HEK293 (cell line): Measurements from ENCODE around the gene STARD3.

Source experiments
- EGR2 ChIP-seq: fragments of 450-650 bp; formaldehyde crosslinking; IDR thresholded peaks from 2 replicates; pipeline ENCODE4 v1.5.1; 2016; ENCODE audit warnings: low read depth, missing biosample characterization, missing genetic modification characterization
- FEZF1 ChIP-seq: fragments of 450-650 bp; formaldehyde crosslinking; IDR thresholded peaks from 2 replicates; pipeline ENCODE4 v1.5.1; 2016; ENCODE audit warnings: missing biosample characterization, missing genetic modification characterization
- KLF10 ChIP-seq: fragments of 450-650 bp; IDR thresholded peaks from 2 replicates; pipeline ENCODE4 v1.5.1; 2018; ENCODE audit warnings: missing biosample characterization, mild to moderate bottlenecking, missing genetic modification characterization
- MEIS1 ChIP-seq: sonication (generic); formaldehyde crosslinking; IDR thresholded peaks from 2 replicates; pipeline ENCODE4 v1.8.1; 2022; ENCODE audit warnings: missing genetic modification reagents, mild to moderate bottlenecking, borderline replicate concordance
- SALL2 ChIP-seq: fragments of 450-650 bp; formaldehyde crosslinking; IDR thresholded peaks from 2 replicates; pipeline ENCODE4 v1.5.0; 2017; ENCODE audit warnings: missing biosample characterization, mild to moderate bottlenecking, missing genetic modification characterization, borderline replicate concordance
- SP3 ChIP-seq: fragments of 450-650 bp; formaldehyde crosslinking; IDR thresholded peaks from 2 replicates; pipeline ENCODE4 v1.5.1; 2016; ENCODE audit warnings: missing biosample characterization, missing genetic modification characterization
- TCF7L2 ChIP-seq: IDR thresholded peaks from 2 replicates; pipeline ENCODE4 v1.6.1; 2011; ENCODE audit warnings: low read depth, mild to moderate bottlenecking, inconsistent platforms, low read length, moderate library complexity, borderline replicate concordance
- ZBTB7A ChIP-seq: fragments of 450-650 bp; formaldehyde crosslinking; IDR thresholded peaks from 2 replicates; pipeline ENCODE4 v1.5.1; 2016; ENCODE audit warnings: low read depth, missing biosample characterization, missing genetic modification characterization
- ZFHX2 ChIP-seq: fragments of 450-650 bp; formaldehyde crosslinking; conservative IDR thresholded peaks from 2 replicates; pipeline ENCODE4 v1.5.1; 2016; ENCODE audit warnings: missing biosample characterization, missing genetic modification characterization
- ZFP3 ChIP-seq: fragments of 450-650 bp; formaldehyde crosslinking; IDR thresholded peaks from 2 replicates; pipeline ENCODE4 v1.5.1; 2016; ENCODE audit warnings: low read depth, missing biosample characterization, missing genetic modification characterization
- ZFP41 ChIP-seq: fragments of 450-650 bp; formaldehyde crosslinking; IDR thresholded peaks from 2 replicates; pipeline ENCODE4 v1.5.1; 2016; ENCODE audit warnings: missing biosample characterization, missing genetic modification characterization, borderline replicate concordance
- ZNF157 ChIP-seq: fragments of 450-650 bp; formaldehyde crosslinking; IDR thresholded peaks from 2 replicates; pipeline ENCODE4 v1.5.1; 2016; ENCODE audit warnings: missing biosample characterization, missing genetic modification characterization
- ZNF16 ChIP-seq: fragments of 450-650 bp; formaldehyde crosslinking; IDR thresholded peaks from 2 replicates; pipeline ENCODE4 v1.5.1; 2016; ENCODE audit warnings: low read depth, missing biosample characterization, missing genetic modification characterization
- ZNF19 ChIP-seq: fragments of 450-650 bp; formaldehyde crosslinking; IDR thresholded peaks from 2 replicates; pipeline ENCODE4; 2016; ENCODE audit warnings: missing biosample characterization, missing genetic modification characterization, low read depth
- ZNF2 ChIP-seq: fragments of 450-650 bp; formaldehyde crosslinking; IDR thresholded peaks from 2 replicates; pipeline ENCODE4 v1.5.1; 2016; ENCODE audit warnings: missing biosample characterization, missing genetic modification characterization
- ZNF202 ChIP-seq: fragments of 450-650 bp; formaldehyde crosslinking; IDR thresholded peaks from 2 replicates; pipeline ENCODE4 v1.5.1; 2016; ENCODE audit warnings: missing biosample characterization, missing genetic modification characterization, borderline replicate concordance
- ZNF350 ChIP-seq: fragments of 450-650 bp; formaldehyde crosslinking; IDR thresholded peaks from 2 replicates; pipeline ENCODE4 v1.5.0; 2017; ENCODE audit warnings: missing biosample characterization, mild to moderate bottlenecking, missing genetic modification characterization
- ZNF391 ChIP-seq: fragments of 450-650 bp; formaldehyde crosslinking; IDR thresholded peaks from 2 replicates; pipeline ENCODE4 v1.5.1; 2016; ENCODE audit warnings: low read depth, missing biosample characterization, missing genetic modification characterization, borderline replicate concordance
- ZNF394 ChIP-seq: fragments of 450-650 bp; formaldehyde crosslinking; IDR thresholded peaks from 2 replicates; pipeline ENCODE4 v1.5.1; 2016; ENCODE audit warnings: missing biosample characterization, missing genetic modification characterization, mild to moderate bottlenecking, moderate library complexity, borderline replicate concordance
- ZNF404 ChIP-seq: fragments of 450-650 bp; formaldehyde crosslinking; IDR thresholded peaks from 2 replicates; pipeline ENCODE4 v1.5.1; 2017; ENCODE audit warnings: missing biosample characterization, missing genetic modification characterization
- ZNF521 ChIP-seq: fragments of 450-650 bp; formaldehyde crosslinking; IDR thresholded peaks from 2 replicates; pipeline ENCODE4 v1.5.1; 2017; ENCODE audit warnings: missing biosample characterization, mild to moderate bottlenecking, missing genetic modification characterization
- ZNF585B ChIP-seq: fragments of 450-650 bp; formaldehyde crosslinking; IDR thresholded peaks from 2 replicates; pipeline ENCODE4 v1.5.1; 2016; ENCODE audit warnings: missing biosample characterization, missing genetic modification characterization
- ZNF626 ChIP-seq: fragments of 450-650 bp; sonication (Bioruptor Pico); formaldehyde crosslinking; IDR thresholded peaks from 2 replicates; pipeline ENCODE4 v1.5.1; 2018; ENCODE audit warnings: missing biosample characterization, missing genetic modification characterization, inconsistent platforms
- ZNF664 ChIP-seq: fragments of 450-650 bp; formaldehyde crosslinking; IDR thresholded peaks from 2 replicates; pipeline ENCODE4 v1.5.1; 2016; ENCODE audit warnings: missing biosample characterization, missing genetic modification characterization
- ZNF701 ChIP-seq: fragments of 450-650 bp; formaldehyde crosslinking; IDR thresholded peaks from 2 replicates; pipeline ENCODE4 v1.5.1; 2016; ENCODE audit warnings: missing biosample characterization, missing genetic modification characterization
- ZNF768 ChIP-seq: fragments of 450-650 bp; formaldehyde crosslinking; IDR thresholded peaks from 2 replicates; pipeline ENCODE4 v1.5.1; 2018; ENCODE audit warnings: missing biosample characterization, mild to moderate bottlenecking, missing genetic modification characterization
- ZNF777 ChIP-seq: fragments of 450-650 bp; formaldehyde crosslinking; IDR thresholded peaks from 2 replicates; pipeline ENCODE4 v1.5.1; 2017; ENCODE audit warnings: missing biosample characterization, missing genetic modification characterization, borderline replicate concordance
- ZSCAN16 ChIP-seq: fragments of 450-650 bp; formaldehyde crosslinking; IDR thresholded peaks from 2 replicates; pipeline ENCODE4 v1.5.1; 2016; ENCODE audit warnings: missing biosample characterization, missing genetic modification characterization
- TF ChIP-seq, protein P1 (sequence below): fragments of 450-650 bp; formaldehyde crosslinking; IDR thresholded peaks from 2 replicates; pipeline ENCODE4 v1.5.0; 2017; ENCODE audit warnings: missing biosample characterization, missing genetic modification characterization, borderline replicate concordance
- TF ChIP-seq, protein P2 (sequence below): fragments of 450-650 bp; formaldehyde crosslinking; IDR thresholded peaks from 2 replicates; pipeline ENCODE4 v1.5.1; 2016; ENCODE audit warnings: missing biosample characterization, missing genetic modification characterization
- TF ChIP-seq, protein P3 (sequence below): fragments of 450-650 bp; formaldehyde crosslinking; IDR thresholded peaks from 2 replicates; pipeline ENCODE4 v1.5.1; 2016; ENCODE audit warnings: missing biosample characterization, missing genetic modification characterization
- TF ChIP-seq, protein P4 (sequence below): fragments of 450-650 bp; formaldehyde crosslinking; IDR thresholded peaks from 2 replicates; pipeline ENCODE4 v1.5.1; 2016; ENCODE audit warnings: missing biosample characterization, missing genetic modification characterization, low read depth

The STARD3 gene

DNA sequence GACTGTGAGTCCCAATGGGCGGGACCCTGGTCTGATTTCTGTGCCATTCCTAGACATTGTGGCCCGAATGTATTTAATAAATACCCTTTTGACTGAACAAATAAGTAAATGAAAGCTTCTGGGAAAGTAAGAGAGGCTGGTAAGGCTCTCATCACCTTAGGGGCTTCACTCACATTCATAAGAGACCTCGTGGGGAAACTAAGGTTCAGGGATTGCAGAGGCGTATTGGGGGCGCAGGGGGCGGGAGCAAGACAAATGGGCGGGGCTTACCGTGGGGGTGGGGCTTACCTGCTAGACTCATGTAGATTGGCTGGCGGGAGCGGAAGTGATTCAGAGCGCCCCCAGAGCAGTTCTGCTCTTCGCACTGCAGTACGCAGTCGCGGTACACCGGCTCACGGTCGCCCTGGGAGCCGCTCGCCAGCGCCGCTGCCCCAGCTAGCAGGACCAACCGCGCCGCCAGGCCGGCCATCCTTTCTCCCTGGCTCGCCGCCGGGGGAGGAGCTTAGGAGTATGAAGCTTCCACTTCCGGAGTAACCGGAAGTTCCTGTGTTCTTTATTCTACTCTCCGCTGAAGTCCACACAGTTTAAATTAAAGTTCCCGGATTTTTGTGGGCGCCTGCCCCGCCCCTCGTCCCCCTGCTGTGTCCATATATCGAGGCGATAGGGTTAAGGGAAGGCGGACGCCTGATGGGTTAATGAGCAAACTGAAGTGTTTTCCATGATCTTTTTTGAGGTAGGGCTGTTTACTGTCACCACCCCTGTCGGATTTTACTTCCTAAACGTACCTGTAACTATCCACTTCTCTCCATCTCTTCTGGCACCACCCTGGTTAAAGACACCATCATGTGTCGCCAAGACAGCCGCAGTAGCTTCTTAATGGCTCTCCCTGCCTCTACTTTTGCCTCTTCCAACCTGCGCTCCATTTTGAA lies 50.9 kb downstream of the STARD3 start, which contains the start of gene PGAP3 (continued):
- TF ChIP-seq, protein P1, sequence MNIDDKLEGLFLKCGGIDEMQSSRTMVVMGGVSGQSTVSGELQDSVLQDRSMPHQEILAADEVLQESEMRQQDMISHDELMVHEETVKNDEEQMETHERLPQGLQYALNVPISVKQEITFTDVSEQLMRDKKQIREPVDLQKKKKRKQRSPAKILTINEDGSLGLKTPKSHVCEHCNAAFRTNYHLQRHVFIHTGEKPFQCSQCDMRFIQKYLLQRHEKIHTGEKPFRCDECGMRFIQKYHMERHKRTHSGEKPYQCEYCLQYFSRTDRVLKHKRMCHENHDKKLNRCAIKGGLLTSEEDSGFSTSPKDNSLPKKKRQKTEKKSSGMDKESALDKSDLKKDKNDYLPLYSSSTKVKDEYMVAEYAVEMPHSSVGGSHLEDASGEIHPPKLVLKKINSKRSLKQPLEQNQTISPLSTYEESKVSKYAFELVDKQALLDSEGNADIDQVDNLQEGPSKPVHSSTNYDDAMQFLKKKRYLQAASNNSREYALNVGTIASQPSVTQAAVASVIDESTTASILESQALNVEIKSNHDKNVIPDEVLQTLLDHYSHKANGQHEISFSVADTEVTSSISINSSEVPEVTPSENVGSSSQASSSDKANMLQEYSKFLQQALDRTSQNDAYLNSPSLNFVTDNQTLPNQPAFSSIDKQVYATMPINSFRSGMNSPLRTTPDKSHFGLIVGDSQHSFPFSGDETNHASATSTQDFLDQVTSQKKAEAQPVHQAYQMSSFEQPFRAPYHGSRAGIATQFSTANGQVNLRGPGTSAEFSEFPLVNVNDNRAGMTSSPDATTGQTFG (tag by site-specific recombination): no peak
- TF ChIP-seq ZNF626 (tag by site-specific recombination) (no peak), ZFHX2 (peak; percentile 49; the same call in 1 of the 2 replicates), ZBTB7A (no peak), ZNF701 (tag by site-specific recombination) (no peak), ZNF157 (tag by site-specific recombination) (no peak), ZNF777 (tag by site-specific recombination) (no peak), ZNF664 (no peak), SALL2 (tag by site-specific recombination) (no peak), ZFP41 (no peak), EGR2 (tag by site-specific recombination) (peak; percentile 42; the same call in 1 of the 2 replicates), ZNF394 (no peak; the same call in 1 of the 2 replicates), ZNF19 (no peak), MEIS1 (CRISPR knock-in tag) (no peak), ZNF521 (tag by site-specific recombination) (no peak), ZNF2 (tag by site-specific recombination) (peak; percentile 16; the same call in 1 of the 2 replicates), SP3 (peak; percentile 86), ZFP3 (no peak), ZNF391 (tag by site-specific recombination) (no peak), ZNF404 (tag by site-specific recombination) (no peak), ZNF16 (tag by site-specific recombination) (no peak), ZNF350 (tag by site-specific recombination) (no peak), TCF7L2 (no peak), KLF10 (tag by site-specific recombination) (peak; percentile 64), ZNF202 (no peak), ZSCAN16 (tag by site-specific recombination) (no peak), FEZF1 (tag by site-specific recombination) (no peak), ZNF585B (tag by site-specific recombination) (no peak), ZNF768 (tag by site-specific recombination) (no peak)
- TF ChIP-seq, protein P2, sequence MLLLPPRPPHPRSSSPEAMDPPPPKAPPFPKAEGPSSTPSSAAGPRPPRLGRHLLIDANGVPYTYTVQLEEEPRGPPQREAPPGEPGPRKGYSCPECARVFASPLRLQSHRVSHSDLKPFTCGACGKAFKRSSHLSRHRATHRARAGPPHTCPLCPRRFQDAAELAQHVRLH (tag by site-specific recombination): no peak
- TF ChIP-seq, protein P3, sequence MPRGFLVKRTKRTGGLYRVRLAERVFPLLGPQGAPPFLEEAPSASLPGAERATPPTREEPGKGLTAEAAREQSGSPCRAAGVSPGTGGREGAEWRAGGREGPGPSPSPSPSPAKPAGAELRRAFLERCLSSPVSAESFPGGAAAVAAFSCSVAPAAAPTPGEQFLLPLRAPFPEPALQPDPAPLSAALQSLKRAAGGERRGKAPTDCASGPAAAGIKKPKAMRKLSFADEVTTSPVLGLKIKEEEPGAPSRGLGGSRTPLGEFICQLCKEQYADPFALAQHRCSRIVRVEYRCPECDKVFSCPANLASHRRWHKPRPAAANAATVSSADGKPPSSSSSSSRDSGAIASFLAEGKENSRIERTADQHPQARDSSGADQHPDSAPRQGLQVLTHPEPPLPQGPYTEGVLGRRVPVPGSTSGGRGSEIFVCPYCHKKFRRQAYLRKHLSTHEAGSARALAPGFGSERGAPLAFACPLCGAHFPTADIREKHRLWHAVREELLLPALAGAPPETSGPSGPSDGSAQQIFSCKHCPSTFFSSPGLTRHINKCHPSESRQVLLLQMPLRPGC: no peak
- TF ChIP-seq, protein P4, sequence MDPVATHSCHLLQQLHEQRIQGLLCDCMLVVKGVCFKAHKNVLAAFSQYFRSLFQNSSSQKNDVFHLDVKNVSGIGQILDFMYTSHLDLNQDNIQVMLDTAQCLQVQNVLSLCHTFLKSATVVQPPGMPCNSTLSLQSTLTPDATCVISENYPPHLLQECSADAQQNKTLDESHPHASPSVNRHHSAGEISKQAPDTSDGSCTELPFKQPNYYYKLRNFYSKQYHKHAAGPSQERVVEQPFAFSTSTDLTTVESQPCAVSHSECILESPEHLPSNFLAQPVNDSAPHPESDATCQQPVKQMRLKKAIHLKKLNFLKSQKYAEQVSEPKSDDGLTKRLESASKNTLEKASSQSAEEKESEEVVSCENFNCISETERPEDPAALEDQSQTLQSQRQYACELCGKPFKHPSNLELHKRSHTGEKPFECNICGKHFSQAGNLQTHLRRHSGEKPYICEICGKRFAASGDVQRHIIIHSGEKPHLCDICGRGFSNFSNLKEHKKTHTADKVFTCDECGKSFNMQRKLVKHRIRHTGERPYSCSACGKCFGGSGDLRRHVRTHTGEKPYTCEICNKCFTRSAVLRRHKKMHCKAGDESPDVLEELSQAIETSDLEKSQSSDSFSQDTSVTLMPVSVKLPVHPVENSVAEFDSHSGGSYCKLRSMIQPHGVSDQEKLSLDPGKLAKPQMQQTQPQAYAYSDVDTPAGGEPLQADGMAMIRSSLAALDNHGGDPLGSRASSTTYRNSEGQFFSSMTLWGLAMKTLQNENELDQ (tag by site-specific recombination): no peak
